ENCODE measurements around the gene GGA3. TPM values are rescaled to one million over a fixed set of nuclear protein-coding genes. Genes with fewer than 3 reads are reported as not detected.

The GGA3 gene
- total and polyA plus RNA-seq, 2 experiments from 2014 or later = 22.5 to 54.3 TPM

DNA sequence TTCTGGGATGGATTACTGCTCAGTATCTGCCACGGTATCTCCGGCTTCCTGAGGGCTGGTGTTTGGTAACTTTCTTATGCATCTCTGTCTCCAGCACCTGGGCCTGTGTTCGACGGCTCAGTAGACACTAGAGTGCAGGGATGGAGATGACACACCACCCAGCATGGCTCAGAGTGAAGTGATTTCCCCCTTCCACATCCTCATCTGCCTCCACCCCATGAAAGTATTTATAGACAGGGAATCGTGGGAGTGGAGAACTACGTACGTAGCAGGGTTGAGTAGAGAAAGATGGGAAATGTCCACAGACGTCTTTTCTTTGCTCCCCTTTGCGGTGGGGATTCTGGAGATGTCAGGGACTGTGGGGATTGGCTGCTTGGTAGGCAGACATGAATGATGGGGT is 39.6 kb upstream of the GGA3 start:
- no peaks in the 10 kb centered on the region for H3K4me1 Mint-ChIP-seq
- no peak overlapping the region for H3K4me3 ChIP-seq
- no peak overlapping the region for H3K4me2 ChIP-seq
- H3K27ac Mint-ChIP-seq = no peak overlapping the region
- H3K9me2 ChIP-seq (ENCODE audit: insufficient read depth) = no peaks in the 10 kb centered on the region
- no peaks in the 10 kb centered on the region for H3K36me3 Mint-ChIP-seq (ENCODE audit: low read depth)
- H3F3A ChIP-seq (replicated peaks; ENCODE audit: low read depth) = no peaks in the 10 kb centered on the region
- H2AFZ ChIP-seq = no peak overlapping the region
- no peaks in the 10 kb centered on the region for H3K4me1 ChIP-seq (ENCODE audit: insufficient read depth)
- ATAC-seq (no peak), DNase-seq (ENCODE audit: low spot score) (no peak)
- H3K79me2 ChIP-seq (replicated peaks; ENCODE audit: insufficient read depth) = no peaks in the 10 kb centered on the region
- H3K4me3 Mint-ChIP-seq = no peak overlapping the region; the same call in 2 of the 3 replicates
- H4K20me1 ChIP-seq (replicated peaks; ENCODE audit: insufficient read depth) = no peaks in the 10 kb centered on the region
- H3K27ac ChIP-seq (ENCODE audit: low read depth) = no peak overlapping the region
- H3K27me3 ChIP-seq (ENCODE audit: insufficient read depth) = no peaks in the 10 kb centered on the region
- H3K27me3 Mint-ChIP-seq (ENCODE audit: insufficient read depth, low read depth, poor library complexity) = no peaks in the 10 kb centered on the region
- H3K36me3 ChIP-seq (ENCODE audit: insufficient read depth) = no peaks in the 10 kb centered on the region
- no peaks in the 10 kb centered on the region for H3K9me3 Mint-ChIP-seq
- TF ChIP-seq EZH2 (IDR thresholded peaks at IDR 0.05; ENCODE audit: low read depth, unreplicated experiment) = no peak
- no peak for TF ChIP-seq NANOG (IDR thresholded peaks at IDR 0.05; ENCODE audit: borderline replicate concordance)
- TF ChIP-seq STAT1 (IDR thresholded peaks at IDR 0.05; ENCODE audit: unreplicated experiment) = no peak
- TF ChIP-seq, protein P1, sequence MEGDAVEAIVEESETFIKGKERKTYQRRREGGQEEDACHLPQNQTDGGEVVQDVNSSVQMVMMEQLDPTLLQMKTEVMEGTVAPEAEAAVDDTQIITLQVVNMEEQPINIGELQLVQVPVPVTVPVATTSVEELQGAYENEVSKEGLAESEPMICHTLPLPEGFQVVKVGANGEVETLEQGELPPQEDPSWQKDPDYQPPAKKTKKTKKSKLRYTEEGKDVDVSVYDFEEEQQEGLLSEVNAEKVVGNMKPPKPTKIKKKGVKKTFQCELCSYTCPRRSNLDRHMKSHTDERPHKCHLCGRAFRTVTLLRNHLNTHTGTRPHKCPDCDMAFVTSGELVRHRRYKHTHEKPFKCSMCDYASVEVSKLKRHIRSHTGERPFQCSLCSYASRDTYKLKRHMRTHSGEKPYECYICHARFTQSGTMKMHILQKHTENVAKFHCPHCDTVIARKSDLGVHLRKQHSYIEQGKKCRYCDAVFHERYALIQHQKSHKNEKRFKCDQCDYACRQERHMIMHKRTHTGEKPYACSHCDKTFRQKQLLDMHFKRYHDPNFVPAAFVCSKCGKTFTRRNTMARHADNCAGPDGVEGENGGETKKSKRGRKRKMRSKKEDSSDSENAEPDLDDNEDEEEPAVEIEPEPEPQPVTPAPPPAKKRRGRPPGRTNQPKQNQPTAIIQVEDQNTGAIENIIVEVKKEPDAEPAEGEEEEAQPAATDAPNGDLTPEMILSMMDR (conservative IDR thresholded peaks at IDR 0.05; ENCODE audit: low read depth in 2 of 2) = no peak
- no peak for TF ChIP-seq ZNF114 (CRISPR knock-in tag; IDR thresholded peaks at IDR 0.05)
- TF ChIP-seq EZH2phosphoT487 (IDR thresholded peaks at IDR 0.05; ENCODE audit: unreplicated experiment) = no peak
- TF ChIP-seq, protein P2, sequence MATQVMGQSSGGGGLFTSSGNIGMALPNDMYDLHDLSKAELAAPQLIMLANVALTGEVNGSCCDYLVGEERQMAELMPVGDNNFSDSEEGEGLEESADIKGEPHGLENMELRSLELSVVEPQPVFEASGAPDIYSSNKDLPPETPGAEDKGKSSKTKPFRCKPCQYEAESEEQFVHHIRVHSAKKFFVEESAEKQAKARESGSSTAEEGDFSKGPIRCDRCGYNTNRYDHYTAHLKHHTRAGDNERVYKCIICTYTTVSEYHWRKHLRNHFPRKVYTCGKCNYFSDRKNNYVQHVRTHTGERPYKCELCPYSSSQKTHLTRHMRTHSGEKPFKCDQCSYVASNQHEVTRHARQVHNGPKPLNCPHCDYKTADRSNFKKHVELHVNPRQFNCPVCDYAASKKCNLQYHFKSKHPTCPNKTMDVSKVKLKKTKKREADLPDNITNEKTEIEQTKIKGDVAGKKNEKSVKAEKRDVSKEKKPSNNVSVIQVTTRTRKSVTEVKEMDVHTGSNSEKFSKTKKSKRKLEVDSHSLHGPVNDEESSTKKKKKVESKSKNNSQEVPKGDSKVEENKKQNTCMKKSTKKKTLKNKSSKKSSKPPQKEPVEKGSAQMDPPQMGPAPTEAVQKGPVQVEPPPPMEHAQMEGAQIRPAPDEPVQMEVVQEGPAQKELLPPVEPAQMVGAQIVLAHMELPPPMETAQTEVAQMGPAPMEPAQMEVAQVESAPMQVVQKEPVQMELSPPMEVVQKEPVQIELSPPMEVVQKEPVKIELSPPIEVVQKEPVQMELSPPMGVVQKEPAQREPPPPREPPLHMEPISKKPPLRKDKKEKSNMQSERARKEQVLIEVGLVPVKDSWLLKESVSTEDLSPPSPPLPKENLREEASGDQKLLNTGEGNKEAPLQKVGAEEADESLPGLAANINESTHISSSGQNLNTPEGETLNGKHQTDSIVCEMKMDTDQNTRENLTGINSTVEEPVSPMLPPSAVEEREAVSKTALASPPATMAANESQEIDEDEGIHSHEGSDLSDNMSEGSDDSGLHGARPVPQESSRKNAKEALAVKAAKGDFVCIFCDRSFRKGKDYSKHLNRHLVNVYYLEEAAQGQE (IDR thresholded peaks at IDR 0.05; ENCODE audit: unreplicated experiment) = no peak
- TF ChIP-seq, protein P3, sequence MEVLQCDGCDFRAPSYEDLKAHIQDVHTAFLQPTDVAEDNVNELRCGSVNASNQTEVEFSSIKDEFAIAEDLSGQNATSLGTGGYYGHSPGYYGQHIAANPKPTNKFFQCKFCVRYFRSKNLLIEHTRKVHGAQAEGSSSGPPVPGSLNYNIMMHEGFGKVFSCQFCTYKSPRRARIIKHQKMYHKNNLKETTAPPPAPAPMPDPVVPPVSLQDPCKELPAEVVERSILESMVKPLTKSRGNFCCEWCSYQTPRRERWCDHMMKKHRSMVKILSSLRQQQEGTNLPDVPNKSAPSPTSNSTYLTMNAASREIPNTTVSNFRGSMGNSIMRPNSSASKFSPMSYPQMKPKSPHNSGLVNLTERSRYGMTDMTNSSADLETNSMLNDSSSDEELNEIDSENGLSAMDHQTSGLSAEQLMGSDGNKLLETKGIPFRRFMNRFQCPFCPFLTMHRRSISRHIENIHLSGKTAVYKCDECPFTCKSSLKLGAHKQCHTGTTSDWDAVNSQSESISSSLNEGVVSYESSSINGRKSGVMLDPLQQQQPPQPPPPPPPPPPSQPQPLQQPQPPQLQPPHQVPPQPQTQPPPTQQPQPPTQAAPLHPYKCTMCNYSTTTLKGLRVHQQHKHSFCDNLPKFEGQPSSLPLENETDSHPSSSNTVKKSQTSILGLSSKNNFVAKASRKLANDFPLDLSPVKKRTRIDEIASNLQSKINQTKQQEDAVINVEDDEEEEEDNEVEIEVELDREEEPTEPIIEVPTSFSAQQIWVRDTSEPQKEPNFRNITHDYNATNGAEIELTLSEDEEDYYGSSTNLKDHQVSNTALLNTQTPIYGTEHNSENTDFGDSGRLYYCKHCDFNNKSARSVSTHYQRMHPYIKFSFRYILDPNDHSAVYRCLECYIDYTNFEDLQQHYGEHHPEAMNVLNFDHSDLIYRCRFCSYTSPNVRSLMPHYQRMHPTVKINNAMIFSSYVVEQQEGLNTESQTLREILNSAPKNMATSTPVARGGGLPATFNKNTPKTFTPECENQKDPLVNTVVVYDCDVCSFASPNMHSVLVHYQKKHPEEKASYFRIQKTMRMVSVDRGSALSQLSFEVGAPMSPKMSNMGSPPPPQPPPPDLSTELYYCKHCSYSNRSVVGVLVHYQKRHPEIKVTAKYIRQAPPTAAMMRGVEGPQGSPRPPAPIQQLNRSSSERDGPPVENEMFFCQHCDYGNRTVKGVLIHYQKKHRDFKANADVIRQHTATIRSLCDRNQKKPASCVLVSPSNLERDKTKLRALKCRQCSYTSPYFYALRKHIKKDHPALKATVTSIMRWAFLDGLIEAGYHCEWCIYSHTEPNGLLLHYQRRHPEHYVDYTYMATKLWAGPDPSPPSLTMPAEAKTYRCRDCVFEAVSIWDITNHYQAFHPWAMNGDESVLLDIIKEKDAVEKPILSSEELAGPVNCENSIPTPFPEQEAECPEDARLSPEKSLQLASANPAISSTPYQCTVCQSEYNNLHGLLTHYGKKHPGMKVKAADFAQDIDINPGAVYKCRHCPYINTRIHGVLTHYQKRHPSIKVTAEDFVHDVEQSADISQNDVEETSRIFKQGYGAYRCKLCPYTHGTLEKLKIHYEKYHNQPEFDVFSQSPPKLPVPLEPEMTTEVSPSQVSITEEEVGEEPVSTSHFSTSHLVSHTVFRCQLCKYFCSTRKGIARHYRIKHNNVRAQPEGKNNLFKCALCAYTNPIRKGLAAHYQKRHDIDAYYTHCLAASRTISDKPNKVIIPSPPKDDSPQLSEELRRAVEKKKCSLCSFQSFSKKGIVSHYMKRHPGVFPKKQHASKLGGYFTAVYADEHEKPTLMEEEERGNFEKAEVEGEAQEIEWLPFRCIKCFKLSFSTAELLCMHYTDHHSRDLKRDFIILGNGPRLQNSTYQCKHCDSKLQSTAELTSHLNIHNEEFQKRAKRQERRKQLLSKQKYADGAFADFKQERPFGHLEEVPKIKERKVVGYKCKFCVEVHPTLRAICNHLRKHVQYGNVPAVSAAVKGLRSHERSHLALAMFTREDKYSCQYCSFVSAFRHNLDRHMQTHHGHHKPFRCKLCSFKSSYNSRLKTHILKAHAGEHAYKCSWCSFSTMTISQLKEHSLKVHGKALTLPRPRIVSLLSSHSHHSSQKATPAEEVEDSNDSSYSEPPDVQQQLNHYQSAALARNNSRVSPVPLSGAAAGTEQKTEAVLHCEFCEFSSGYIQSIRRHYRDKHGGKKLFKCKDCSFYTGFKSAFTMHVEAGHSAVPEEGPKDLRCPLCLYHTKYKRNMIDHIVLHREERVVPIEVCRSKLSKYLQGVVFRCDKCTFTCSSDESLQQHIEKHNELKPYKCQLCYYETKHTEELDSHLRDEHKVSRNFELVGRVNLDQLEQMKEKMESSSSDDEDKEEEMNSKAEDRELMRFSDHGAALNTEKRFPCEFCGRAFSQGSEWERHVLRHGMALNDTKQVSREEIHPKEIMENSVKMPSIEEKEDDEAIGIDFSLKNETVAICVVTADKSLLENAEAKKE (CRISPR knock-in tag; IDR thresholded peaks at IDR 0.05) = no peak
- no peak for TF ChIP-seq ZNF331 (CRISPR knock-in tag; IDR thresholded peaks at IDR 0.05; ENCODE audit: low read depth)
- TF ChIP-seq JUNB (IDR thresholded peaks at IDR 0.05; ENCODE audit: unreplicated experiment) = no peak
- TF ChIP-seq POLR2AphosphoS5 (IDR thresholded peaks at IDR 0.05; ENCODE audit: low read depth) = no peak
- TF ChIP-seq CREB1 (CRISPR knock-in tag; IDR thresholded peaks at IDR 0.05; ENCODE audit: low read depth) = no peak
- TF ChIP-seq, protein P4, sequence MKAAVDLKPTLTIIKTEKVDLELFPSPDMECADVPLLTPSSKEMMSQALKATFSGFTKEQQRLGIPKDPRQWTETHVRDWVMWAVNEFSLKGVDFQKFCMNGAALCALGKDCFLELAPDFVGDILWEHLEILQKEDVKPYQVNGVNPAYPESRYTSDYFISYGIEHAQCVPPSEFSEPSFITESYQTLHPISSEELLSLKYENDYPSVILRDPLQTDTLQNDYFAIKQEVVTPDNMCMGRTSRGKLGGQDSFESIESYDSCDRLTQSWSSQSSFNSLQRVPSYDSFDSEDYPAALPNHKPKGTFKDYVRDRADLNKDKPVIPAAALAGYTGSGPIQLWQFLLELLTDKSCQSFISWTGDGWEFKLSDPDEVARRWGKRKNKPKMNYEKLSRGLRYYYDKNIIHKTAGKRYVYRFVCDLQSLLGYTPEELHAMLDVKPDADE (IDR thresholded peaks at IDR 0.05) = no peak

Measured in GM23338 (cell line).